IMR-90 (cell line): ENCODE measurements around the gene RUNX1. TPM values are rescaled to one million over a fixed set of nuclear protein-coding genes. Genes with fewer than 3 reads are reported as not detected.

Experiments
- ATAC-seq: fragments of 200-7000 bp; cut with Tn5 transposase; 2 replicates; pipeline ENCODE4 v1.9.1; 2020; ENCODE audit warnings: low read depth, mild to moderate bottlenecking, moderate library complexity
- BruUV-seq: library from RNA; stranded (reverse); fragments of 400-500 nt; replicated peaks from 2 replicates; lab custom pipeline; 2021; lab: Mats Ljungman, UMichigan
- CTCF ChIA-PET: fragments of 300-600 bp; formaldehyde crosslinking; extraction: SDS; loops from one replicate; lab custom pipeline; 2021; ENCODE audit warnings: antibody characterized with exemption; lab: Yijun Ruan, JAX
- POLR2A ChIA-PET: fragments of 300-600 bp; sonication (Branson Sonifier 250); formaldehyde crosslinking; loops from one replicate; lab custom pipeline; 2022; ENCODE audit warnings: antibody characterized with exemption; ENCODE audit not compliant: unreplicated experiment; lab: Charles Lee
- DNase-seq: peaks from one replicate; pipeline ENCODE4 v3.0.0; 2013
- H2AFZ ChIP-seq: replicated peaks from 2 replicates; pipeline ENCODE3; 2013; ENCODE audit warnings: low read length, mild to moderate bottlenecking; ENCODE audit not compliant: poor library complexity
- H2AK5ac ChIP-seq: 2 replicates; pipeline ENCODE4 v1.6.1; 2013; ENCODE audit warnings: low read depth, low read length, inconsistent platforms
- H2AK9ac ChIP-seq: replicated peaks from 2 replicates; pipeline ENCODE3; 2013; ENCODE audit warnings: mild to moderate bottlenecking, low read depth, low read length, moderate library complexity; ENCODE audit not compliant: poor library complexity
- H2BK120ac ChIP-seq: 2 replicates; pipeline ENCODE4 v1.6.1; 2013; ENCODE audit warnings: low read depth, low read length, inconsistent platforms
- H2BK15ac ChIP-seq: 3 replicates; pipeline ENCODE4 v1.6.1; 2013; ENCODE audit warnings: low read depth, low read length, inconsistent platforms
- H2BK20ac ChIP-seq: 2 replicates; pipeline ENCODE4 v1.6.1; 2013; ENCODE audit warnings: low read depth, mild to moderate bottlenecking, inconsistent platforms, low read length, moderate library complexity
- H2BK5ac ChIP-seq: 2 replicates; pipeline ENCODE4 v1.6.1; 2013; ENCODE audit warnings: mild to moderate bottlenecking, low read depth, low read length, inconsistent platforms; ENCODE audit not compliant: poor library complexity, severe bottlenecking
- H3K14ac ChIP-seq: replicated peaks from 2 replicates; pipeline ENCODE4 v1.6.1; 2013; ENCODE audit warnings: low read depth, low read length, inconsistent platforms
- H3K18ac ChIP-seq: 2 replicates; pipeline ENCODE4 v1.6.1; 2013; ENCODE audit warnings: low read depth, low read length, control low read depth
- H3K23ac ChIP-seq: 2 replicates; pipeline ENCODE4 v1.6.1; 2013; ENCODE audit warnings: low read depth, low read length, inconsistent platforms
- H3K27ac ChIP-seq: 2 replicates; pipeline ENCODE4 v1.5.1; 2013; ENCODE audit warnings: mild to moderate bottlenecking, control low read depth, low read length; ENCODE audit not compliant: insufficient read depth
- H3K27me3 ChIP-seq: 2 replicates; pipeline ENCODE4 v1.6.1; 2013; ENCODE audit warnings: low read length; ENCODE audit not compliant: control insufficient read depth, insufficient read depth
- H3K36me3 ChIP-seq: 2 replicates; pipeline ENCODE4 v1.6.1; 2013; ENCODE audit warnings: low read length, mixed read lengths; ENCODE audit not compliant: control insufficient read depth, insufficient read depth
- H3K4ac ChIP-seq: 2 replicates; pipeline ENCODE4 v1.6.1; 2013; ENCODE audit warnings: low read depth, low read length, inconsistent platforms
- H3K4me1 ChIP-seq: 2 replicates; pipeline ENCODE4 v1.6.1; 2013; ENCODE audit warnings: low read length, mixed read lengths; ENCODE audit not compliant: control insufficient read depth, insufficient read depth
- H3K4me2 ChIP-seq: 2 replicates; pipeline ENCODE4 v1.6.1; 2013; ENCODE audit warnings: low read depth, mild to moderate bottlenecking, control low read depth, low read length, moderate library complexity
- H3K4me3 ChIP-seq: 2 replicates; pipeline ENCODE4 v1.5.1; 2013; ENCODE audit warnings: low read depth, mild to moderate bottlenecking, control low read depth, low read length, moderate library complexity; ENCODE audit not compliant: insufficient read depth
- H3K56ac ChIP-seq: 2 replicates; pipeline ENCODE4 v1.6.1; 2013; ENCODE audit warnings: low read length, inconsistent platforms; ENCODE audit not compliant: insufficient read depth; ENCODE audit errors: extremely low read depth
- H3K79me1 ChIP-seq, 2 experiments: 2 replicates each; pipeline ENCODE4 v1.6.1; 2013; ENCODE audit warnings: low read length in 2 of 2, inconsistent platforms in 1 of 2, low read depth in 1 of 2
- H3K9ac ChIP-seq: 2 replicates; pipeline ENCODE4 v1.6.1; 2013; ENCODE audit warnings: low read depth, low read length, control low read depth
- H3K9me1 ChIP-seq: 2 replicates; pipeline ENCODE4 v1.6.1; 2013; ENCODE audit warnings: low read length, inconsistent platforms; ENCODE audit not compliant: insufficient read depth
- H3K9me3 ChIP-seq: 2 replicates; pipeline ENCODE4 v1.6.1; 2013; ENCODE audit warnings: low read length; ENCODE audit not compliant: control insufficient read depth, insufficient read depth
- H4K20me1 ChIP-seq: 2 replicates; pipeline ENCODE4 v1.6.1; 2013; ENCODE audit warnings: low read length, inconsistent platforms; ENCODE audit not compliant: insufficient read depth
- H4K5ac ChIP-seq: 2 replicates; pipeline ENCODE4 v1.6.1; 2013; ENCODE audit warnings: mild to moderate bottlenecking, low read depth, low read length, control low read depth
- H4K8ac ChIP-seq, 2 experiments: 2 replicates each; pipeline ENCODE4 v1.6.1; 2013; ENCODE audit warnings: low read depth in 2 of 2, low read length in 2 of 2, control low read depth in 1 of 2, inconsistent platforms in 1 of 2
- H4K91ac ChIP-seq: 2 replicates; pipeline ENCODE4 v1.6.1; 2013; ENCODE audit warnings: low read depth, low read length, inconsistent platforms; ENCODE audit not compliant: insufficient read depth
- BHLHE40 ChIP-seq: fragments of 150-350 bp; IDR thresholded peaks from 2 replicates; pipeline ENCODE4 v1.6.1; 2016; ENCODE audit warnings: mild to moderate bottlenecking, low read depth, low read length
- CHD1 ChIP-seq: IDR thresholded peaks from 2 replicates; pipeline ENCODE4 v1.6.1; 2012; ENCODE audit warnings: low read depth, low read length, improper control_type of control experiment
- FOS ChIP-seq: fragments of 150-350 bp; IDR thresholded peaks from 2 replicates; pipeline ENCODE4 v1.6.1; 2016; ENCODE audit warnings: low read depth, low read length
- MAFK ChIP-seq: IDR thresholded peaks from 2 replicates; pipeline ENCODE4 v1.6.1; 2012; ENCODE audit warnings: low read depth, low read length, improper control_type of control experiment
- MAZ ChIP-seq: IDR thresholded peaks from 2 replicates; pipeline ENCODE4 v1.6.1; 2012; ENCODE audit warnings: low read depth, mild to moderate bottlenecking, low read length, improper control_type of control experiment, moderate library complexity, borderline replicate concordance
- MXI1 ChIP-seq: IDR thresholded peaks from 2 replicates; pipeline ENCODE4 v1.6.1; 2012; ENCODE audit warnings: low read depth, mild to moderate bottlenecking, low read length, moderate library complexity, borderline replicate concordance
- NFE2L2 ChIP-seq: fragments of 150-350 bp; IDR thresholded peaks from 2 replicates; pipeline ENCODE4 v1.6.1; 2016; ENCODE audit warnings: low read depth, mild to moderate bottlenecking, low read length
- POLR2A ChIP-seq: IDR thresholded peaks from 2 replicates; pipeline ENCODE4 v1.6.1; 2012; ENCODE audit warnings: mild to moderate bottlenecking, low read depth, low read length
- RAD21 ChIP-seq: IDR thresholded peaks from 2 replicates; pipeline ENCODE4 v1.6.1; 2012; ENCODE audit warnings: low read length, improper control_type of control experiment
- RFX5 ChIP-seq: IDR thresholded peaks from 2 replicates; pipeline ENCODE4 v1.8.0; 2012; ENCODE audit warnings: low read depth, mild to moderate bottlenecking, low read length, moderate library complexity
- SMC3 ChIP-seq: fragments of 150-350 bp; IDR thresholded peaks from 2 replicates; pipeline ENCODE4 v1.6.1; 2016; ENCODE audit warnings: low read depth, mild to moderate bottlenecking, antibody characterized with exemption, low read length, moderate library complexity
- WGBS, 2 experiments: methylation state at CpG; one replicate each; pipeline versions ENCODE4 v1.1.5 to v1.1.7; 2013; ENCODE audit warnings: missing lambda C conversion rate in 2 of 2; ENCODE audit not compliant: insufficient read length in 1 of 2; ENCODE audit errors: extremely low coverage in 2 of 2; 5-methylcytosine and 5-hydroxymethylcytosine counted together
- dilution Hi-C: fragments of 300-500 bp; cut with HindIII; formaldehyde crosslinking; loops from one replicate; pipeline ENCODE4 v1.14.3; 2018; ENCODE audit warnings: low sequenced_read_pairs; ENCODE audit not compliant: unreplicated experiment
- in situ Hi-C: fragments of 300-500 bp; cut with MboI; formaldehyde crosslinking; loops from 3 replicates; pipeline ENCODE4 v1.14.3; 2019; ENCODE audit warnings: low sequenced_read_pairs, inconsistent platforms, mixed read lengths
- intact Hi-C: fragments of 100-400 bp; cut with micrococcal nuclease; formaldehyde crosslinking; loops from 2 replicates; pipeline ENCODE4 v1.10.0; 2022
- polyA plus RNA-seq, 3 experiments: library from polyadenylated mRNA; depleted of rRNA; stranded (reverse); fragments of >200 nt; gene quantifications; 2 replicates each; pipeline ENCODE4 v1.2.3, GENCODE V29; 2012; ENCODE audit warnings: low replicate concordance in 1 of 3
- total RNA-seq: library from RNA; depleted of rRNA; stranded (reverse); fragments of >200 nt; gene quantifications from 2 replicates; pipeline ENCODE4 v1.2.3, GENCODE V29; 2012
- TF ChIP-seq, protein P1 (sequence below): fragments of 150-350 bp; IDR thresholded peaks from 2 replicates; pipeline ENCODE4 v1.6.1; 2016; ENCODE audit warnings: low read depth, mild to moderate bottlenecking, low read length, moderate library complexity, borderline replicate concordance
- TF ChIP-seq, protein P2 (sequence below): fragments of 150-350 bp; IDR thresholded peaks from 2 replicates; pipeline ENCODE4 v1.6.1; 2017; ENCODE audit warnings: mild to moderate bottlenecking, antibody characterized with exemption, low read length, low read depth
- TF ChIP-seq, protein P3 (sequence below): conservative IDR thresholded peaks from 2 replicates; pipeline ENCODE4 v1.5.1; 2012; ENCODE audit warnings: mild to moderate bottlenecking, low read depth, low read length, improper control_type of control experiment

Gene RUNX1
- total and polyA plus RNA-seq, 2 of the 4 experiments (the other 2 are of a cell fraction), result 34.5 to 56.5 TPM

DNA sequence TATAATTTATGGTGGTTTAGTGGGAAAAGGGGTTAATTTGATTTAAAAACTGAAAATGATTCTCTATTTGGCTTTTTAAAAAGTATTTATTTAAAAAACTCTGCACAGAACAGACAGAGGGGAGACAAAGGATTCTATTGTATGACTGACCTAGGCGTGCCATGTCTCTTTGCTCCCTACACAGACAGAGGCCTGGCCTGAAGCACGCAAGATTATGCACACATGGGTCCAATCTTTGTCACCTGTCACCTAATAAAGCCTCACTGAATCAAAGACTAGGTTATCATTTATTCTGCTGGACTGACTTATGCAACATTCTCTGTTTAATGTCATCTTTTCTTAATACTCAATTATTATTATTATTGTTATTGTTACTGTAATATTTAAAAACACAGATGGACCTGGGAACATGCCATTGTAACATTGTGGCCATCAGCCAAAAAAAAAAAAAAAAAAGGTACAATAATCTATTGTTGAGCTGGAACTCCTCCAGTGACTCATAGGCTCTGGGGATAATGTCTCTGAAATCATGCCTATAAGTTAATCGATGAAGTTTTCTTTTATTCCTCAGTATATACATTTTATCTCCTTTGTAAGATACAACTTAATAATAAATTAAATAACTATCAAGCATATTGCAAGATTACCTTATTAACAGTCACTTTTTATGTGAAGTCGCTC is 112.1 kb downstream of the RUNX1 start:
- H3K9me3 ChIP-seq, result no peaks in the 10 kb centered on the region
- no peak overlapping the region for H2AFZ ChIP-seq
- intact Hi-C loops, result no loop called here
- peak overlapping the region; percentile 67; the same call in 1 of the 2 replicates for H2BK20ac ChIP-seq
- H3K4me1 ChIP-seq, result peaks cover 14% of the 10 kb centered on the region
- WGBS, 2 experiments, result 50% methylated on average over 1 of the region's 4 CpGs; no CpG with 5 or more reads in 1 of the 2 experiments
- in situ Hi-C loops, result no loop called here
- no peaks in the 10 kb centered on the region for H4K20me1 ChIP-seq
- DNase-seq, result no peak
- no peak overlapping the region for H3K4me3 ChIP-seq
- H3K14ac ChIP-seq, result no peak overlapping the region
- BruUV-seq, result no TSS peak
- peak overlapping the region; percentile 77; the same call in 1 of the 2 replicates for H3K4ac ChIP-seq
- dilution Hi-C loops, result no loop called here
- H2AK5ac ChIP-seq, result peak overlapping the region; percentile 54; the same call in 1 of the 2 replicates
- CTCF ChIA-PET, result interaction anchor here (0.5 kb wide), 1 partner anchor 54 kb away, joined by 3 read pairs; no protein-coding TSS in a partner anchor
- H3K9me1 ChIP-seq, result peaks cover 2% of the 10 kb centered on the region; the same call in 1 of the 2 replicates
- no peak overlapping the region for H3K4me2 ChIP-seq
- H3K56ac ChIP-seq, result no peak overlapping the region
- no peaks in the 10 kb centered on the region for H3K27me3 ChIP-seq
- H3K9ac ChIP-seq, result no peak overlapping the region
- no peak overlapping the region for H3K18ac ChIP-seq
- H4K91ac ChIP-seq, result peak overlapping the region; percentile 71; the same call in 1 of the 2 replicates
- H2BK15ac ChIP-seq, result peak overlapping the region; percentile 80; the same call in 2 of the 3 replicates
- peak overlapping the region; percentile 94; the same call in 1 of the 2 replicates for H3K23ac ChIP-seq
- H4K5ac ChIP-seq, result no peak overlapping the region
- H3K36me3 ChIP-seq, result no peaks in the 10 kb centered on the region
- H2BK5ac ChIP-seq, result no peak overlapping the region
- peaks cover 0 to 6% of the 10 kb centered on the region in 2 experiments; a peak in 1 of 4 replicates for H3K79me1 ChIP-seq
- POLR2A ChIA-PET, result interaction anchor here (0.6 kb wide), 1 partner anchor 1990 kb away, joined by 8 read pairs; no protein-coding TSS in a partner anchor
- peak overlapping the region in 1 of 2 experiments; percentile 46; a peak in 2 of 4 replicates for H4K8ac ChIP-seq
- no peak overlapping the region for H2AK9ac ChIP-seq
- no peak; the same call in 1 of the 2 replicates for ATAC-seq
- no peak overlapping the region for H3K27ac ChIP-seq
- H2BK120ac ChIP-seq, result peak overlapping the region; percentile 76
- TF ChIP-seq, protein P1, sequence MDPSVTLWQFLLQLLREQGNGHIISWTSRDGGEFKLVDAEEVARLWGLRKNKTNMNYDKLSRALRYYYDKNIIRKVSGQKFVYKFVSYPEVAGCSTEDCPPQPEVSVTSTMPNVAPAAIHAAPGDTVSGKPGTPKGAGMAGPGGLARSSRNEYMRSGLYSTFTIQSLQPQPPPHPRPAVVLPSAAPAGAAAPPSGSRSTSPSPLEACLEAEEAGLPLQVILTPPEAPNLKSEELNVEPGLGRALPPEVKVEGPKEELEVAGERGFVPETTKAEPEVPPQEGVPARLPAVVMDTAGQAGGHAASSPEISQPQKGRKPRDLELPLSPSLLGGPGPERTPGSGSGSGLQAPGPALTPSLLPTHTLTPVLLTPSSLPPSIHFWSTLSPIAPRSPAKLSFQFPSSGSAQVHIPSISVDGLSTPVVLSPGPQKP, result no peak
- TF ChIP-seq, protein P2, sequence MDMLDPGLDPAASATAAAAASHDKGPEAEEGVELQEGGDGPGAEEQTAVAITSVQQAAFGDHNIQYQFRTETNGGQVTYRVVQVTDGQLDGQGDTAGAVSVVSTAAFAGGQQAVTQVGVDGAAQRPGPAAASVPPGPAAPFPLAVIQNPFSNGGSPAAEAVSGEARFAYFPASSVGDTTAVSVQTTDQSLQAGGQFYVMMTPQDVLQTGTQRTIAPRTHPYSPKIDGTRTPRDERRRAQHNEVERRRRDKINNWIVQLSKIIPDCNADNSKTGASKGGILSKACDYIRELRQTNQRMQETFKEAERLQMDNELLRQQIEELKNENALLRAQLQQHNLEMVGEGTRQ, result no peak
- no peak for TF ChIP-seq BHLHE40
- TF ChIP-seq POLR2A, result no peak
- no peak for TF ChIP-seq CHD1
- no peak for TF ChIP-seq FOS
- TF ChIP-seq, protein P3, sequence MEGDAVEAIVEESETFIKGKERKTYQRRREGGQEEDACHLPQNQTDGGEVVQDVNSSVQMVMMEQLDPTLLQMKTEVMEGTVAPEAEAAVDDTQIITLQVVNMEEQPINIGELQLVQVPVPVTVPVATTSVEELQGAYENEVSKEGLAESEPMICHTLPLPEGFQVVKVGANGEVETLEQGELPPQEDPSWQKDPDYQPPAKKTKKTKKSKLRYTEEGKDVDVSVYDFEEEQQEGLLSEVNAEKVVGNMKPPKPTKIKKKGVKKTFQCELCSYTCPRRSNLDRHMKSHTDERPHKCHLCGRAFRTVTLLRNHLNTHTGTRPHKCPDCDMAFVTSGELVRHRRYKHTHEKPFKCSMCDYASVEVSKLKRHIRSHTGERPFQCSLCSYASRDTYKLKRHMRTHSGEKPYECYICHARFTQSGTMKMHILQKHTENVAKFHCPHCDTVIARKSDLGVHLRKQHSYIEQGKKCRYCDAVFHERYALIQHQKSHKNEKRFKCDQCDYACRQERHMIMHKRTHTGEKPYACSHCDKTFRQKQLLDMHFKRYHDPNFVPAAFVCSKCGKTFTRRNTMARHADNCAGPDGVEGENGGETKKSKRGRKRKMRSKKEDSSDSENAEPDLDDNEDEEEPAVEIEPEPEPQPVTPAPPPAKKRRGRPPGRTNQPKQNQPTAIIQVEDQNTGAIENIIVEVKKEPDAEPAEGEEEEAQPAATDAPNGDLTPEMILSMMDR, result no peak
- no peak for TF ChIP-seq RFX5
- no peak for TF ChIP-seq MAFK
- no peak for TF ChIP-seq RAD21
- TF ChIP-seq NFE2L2, result no peak
- TF ChIP-seq MAZ, result no peak
- no peak for TF ChIP-seq SMC3
- TF ChIP-seq MXI1, result no peak
